ENCODE measurements around the gene FBXO7.

FBXO7 gene

GRCh38 chr22:32533265-32534111 lies 58.9 kb downstream of the FBXO7 start:
- DNase-seq = no peak

DNA sequence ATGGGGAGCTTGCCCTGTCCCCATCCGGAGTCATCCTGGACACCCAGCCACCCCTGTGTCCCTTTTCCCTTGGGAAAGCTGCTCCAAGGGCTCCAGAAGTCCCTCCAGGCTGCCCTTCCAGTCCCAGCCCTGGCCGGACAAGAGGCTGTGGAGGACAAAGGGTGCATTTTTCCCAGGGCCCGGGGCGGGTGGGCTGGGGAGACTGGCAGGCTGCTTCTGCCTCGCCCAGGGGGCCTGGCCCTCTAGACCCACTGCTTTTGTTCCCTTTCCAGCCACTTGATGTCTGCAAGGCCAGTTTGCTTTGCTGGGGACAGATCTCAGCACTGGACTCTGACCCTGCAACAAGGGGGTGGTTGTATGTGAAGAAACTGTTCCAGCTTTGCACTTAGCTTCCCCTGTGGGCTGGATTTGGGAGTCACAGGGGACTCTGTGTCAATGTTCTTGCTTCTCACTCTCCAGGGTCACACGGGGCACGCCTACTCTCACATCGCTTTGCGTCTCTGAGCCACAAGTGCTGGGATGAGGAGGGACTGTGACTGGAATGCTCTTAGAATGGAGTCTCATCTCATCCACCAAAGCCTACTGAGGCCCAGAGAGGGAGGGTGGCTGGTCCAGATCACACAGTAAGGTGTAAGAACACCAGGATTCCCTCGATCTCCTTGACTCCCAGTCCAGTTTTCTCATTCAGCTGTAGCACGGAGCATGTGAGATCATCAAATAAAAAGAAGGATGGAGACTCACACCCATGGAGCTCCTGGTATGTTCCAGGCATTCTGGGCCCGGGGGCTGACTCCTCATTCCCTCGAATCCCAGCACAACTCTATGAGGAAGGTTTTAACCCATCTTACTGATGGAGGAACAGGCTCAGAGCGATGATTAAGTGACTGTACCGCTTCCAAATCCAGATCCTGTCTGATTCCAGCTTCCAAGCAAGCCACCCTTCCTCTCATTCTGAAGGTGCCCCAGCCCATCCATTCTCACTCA lies 59.9 kb downstream of the FBXO7 start:
- DNase-seq = no peak

DNA sequence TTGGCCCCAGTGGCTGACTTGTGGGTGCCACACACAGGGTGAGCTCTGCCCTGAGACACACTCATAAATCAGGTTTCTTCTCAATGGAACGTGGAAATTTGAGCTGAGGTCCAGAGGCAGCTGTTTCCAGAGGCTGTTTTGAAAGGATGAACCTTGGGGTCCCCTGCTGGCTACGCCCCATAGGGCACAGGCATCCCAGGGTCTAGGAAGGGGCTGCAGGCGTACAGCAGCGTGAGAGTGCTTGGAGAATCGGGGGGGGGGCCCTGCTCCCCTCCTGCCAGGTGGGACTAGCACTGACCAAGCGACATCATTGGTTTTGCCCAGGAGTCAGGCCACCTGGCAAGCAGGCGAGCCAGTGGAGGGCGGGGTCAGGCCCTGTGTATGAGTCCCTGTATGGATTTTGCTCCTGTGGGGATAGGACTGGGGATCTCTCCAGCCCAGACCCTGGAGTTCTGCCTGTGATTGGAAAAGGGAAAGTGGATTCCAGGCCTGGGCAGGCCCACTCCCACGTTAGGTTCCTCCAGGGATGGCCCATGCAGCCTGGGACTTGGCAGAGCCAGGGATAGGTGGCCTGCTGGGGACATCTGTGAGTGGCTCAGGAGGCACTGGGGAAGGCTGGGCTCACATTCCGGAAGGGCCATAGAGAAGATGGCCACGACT lies 61.0 kb downstream of the FBXO7 start:
- DNase-seq = no peak

GRCh38 chr22:32536352-32536751 lies 61.7 kb downstream of the FBXO7 start:
- no peak for DNase-seq

DNA sequence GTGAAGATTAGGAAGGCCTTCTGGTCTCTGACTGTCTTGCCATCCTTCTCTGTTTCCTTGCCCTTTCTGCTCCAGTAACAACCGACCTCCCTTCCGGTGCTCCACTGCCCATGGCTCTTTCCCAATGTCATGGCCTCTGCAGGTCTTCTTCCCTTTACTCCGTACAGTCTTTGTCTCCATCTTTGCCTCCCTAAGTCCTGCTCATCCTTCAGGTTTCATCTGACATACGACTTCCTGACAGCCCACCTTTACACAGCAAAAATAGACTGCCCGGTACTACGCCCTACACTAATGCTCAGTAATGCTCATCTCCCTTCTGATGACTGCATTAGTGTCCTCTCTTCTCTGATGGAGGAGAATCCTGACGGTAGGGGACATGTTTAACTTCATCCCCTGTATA lies 63.9 kb downstream of the FBXO7 start:
- no peak for DNase-seq

- DNase-seq = peak; percentile 36
Measured at GRCh38 chr22:32539631-32540421, 65.2 kb downstream of the FBXO7 start.

DNA sequence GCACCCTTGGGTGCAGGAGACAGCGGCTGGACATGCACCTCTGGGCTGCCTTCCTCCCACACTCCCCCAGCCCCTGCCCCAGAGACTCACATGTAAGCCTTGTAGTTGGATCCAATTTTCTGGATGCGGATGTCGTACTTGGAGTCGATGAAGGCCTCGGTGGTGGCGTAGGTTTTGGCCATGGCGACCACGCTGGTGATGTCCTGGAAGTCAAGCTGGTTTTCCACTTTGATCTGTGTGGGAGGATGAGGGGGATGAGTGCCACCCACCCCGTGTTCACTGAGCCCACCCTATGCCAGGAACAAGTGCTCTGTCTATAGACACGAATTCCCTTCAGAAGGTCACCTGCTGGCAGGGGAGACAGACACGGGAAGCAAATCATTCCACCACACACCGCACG lies 66.9 kb downstream of the FBXO7 start:
- no peak for DNase-seq

DNA sequence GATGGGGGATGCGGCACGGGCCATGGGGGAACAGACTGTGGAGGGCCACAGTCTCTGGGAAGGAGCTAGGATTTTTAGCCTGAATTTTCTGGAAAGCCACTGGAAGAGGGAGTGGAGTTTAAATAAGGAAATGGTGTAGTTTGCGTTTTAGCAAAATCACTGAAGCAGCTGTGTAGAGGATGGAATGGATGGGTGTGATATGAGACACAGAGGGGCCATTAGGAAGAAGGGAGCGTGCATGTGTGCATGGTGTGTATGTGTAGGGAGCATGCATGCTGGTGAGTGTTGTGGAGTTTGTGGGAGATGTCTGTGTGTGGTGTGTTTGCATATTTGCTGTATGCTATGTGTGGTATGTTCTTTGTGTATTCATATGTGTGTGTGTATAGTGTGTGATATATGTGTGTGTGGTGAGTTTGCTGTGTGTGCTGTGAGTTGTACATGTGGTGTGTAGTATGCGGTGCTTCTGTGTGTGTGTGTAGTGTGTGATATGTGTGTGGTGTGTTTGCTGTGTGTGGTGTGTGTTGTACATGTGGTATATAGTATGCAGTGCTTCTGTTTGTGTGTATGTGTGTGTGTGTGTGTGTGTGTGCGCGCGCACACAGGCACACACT lies 67.6 kb downstream of the FBXO7 start:
- DNase-seq = no peak

GRCh38 chr22:32542677-32543357 lies 68.2 kb downstream of the FBXO7 start:
- DNase-seq = no peak

DNA sequence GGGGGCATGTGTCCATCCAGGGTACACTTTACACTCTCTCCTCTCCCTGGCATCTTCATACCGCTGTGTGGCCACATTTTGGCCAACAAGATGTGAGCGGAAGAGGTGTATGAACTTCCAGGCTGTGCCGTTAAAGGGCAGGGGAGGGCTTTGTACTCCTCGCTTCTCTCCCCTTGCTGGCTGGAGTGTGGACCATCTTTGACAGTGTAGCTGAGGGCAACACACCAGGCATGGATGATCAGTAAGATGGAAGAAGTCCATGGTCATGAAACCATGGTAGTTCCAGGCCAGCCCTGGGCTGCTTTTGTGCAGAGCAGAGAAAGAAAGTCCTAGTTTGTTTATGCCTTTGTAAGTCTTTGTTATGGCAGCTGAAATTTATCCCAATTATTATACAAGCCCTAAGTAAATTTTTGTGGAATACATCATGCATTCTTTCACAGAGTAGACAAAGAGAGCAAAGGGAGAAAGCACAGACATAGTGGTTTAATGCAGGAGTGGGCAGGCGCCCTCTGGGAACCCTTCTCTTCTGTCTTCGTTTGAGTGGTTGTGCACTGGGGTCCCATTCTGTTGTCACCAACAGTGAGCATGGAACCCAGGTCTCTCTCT lies 70.4 kb downstream of the FBXO7 start:
- no peak for DNase-seq

DNA sequence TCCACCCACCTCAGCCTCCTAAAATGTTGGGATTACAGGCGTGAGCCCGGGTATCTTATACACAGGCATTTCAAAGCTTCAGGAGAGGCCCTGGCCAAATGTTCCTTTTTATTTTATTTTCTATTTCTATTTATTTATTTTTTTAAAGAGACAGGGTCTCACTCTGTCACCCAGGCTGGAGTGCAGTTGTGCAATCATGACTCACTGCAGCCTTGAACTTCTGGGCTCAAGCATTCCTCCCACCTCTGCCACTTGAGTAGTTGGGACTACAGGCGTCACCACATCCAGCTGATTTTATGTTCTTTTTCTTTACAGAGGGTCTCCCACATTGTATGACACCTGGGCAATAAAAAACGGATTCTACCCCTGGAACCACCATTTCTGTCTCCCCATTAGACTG lies 71.2 kb downstream of the FBXO7 start:
- DNase-seq = no peak

- DNase-seq = no peak
Measured at GRCh38 chr22:32546496-32546895, 71.9 kb downstream of the FBXO7 start.

DNA sequence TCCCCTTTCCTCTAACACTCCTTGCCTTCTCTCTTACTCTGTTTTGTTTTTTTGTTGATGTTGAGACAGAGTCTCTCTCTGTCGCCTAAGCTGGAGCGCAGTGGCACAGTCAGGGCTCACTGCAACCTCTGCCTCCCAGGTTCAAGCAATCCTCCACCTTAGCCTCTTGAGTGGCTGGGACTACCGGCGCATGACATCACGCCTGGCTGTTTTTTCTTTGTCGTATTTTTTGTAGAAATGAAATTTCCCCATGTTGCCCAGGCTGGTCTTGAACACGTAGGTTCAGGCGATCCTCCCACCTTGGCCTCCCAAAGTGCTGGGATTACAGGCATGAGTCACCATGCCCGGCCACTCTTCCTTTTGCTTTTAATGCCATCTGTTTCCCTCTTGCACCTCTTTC lies 72.3 kb downstream of the FBXO7 start:
- DNase-seq = no peak

DNA sequence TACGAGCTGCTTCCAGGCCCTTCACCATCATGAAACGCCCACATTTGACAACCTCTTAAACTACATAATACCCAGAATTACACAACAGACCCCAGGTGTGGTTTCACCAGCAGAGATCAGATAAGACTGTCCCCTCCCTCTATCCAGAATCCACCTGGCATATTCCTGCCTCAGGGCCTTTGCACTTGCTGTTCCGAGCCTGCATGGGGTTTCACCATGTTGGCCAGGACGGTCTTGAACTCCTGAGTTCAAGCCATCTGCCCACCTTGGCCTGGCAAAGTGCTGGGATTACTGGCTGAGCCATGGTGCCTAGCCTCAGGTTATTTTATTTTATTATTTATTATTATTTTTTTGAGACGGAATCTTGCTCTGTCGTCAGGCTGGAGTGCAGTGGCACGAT lies 73.4 kb downstream of the FBXO7 start:
- no peak for DNase-seq
